ENCODE results near the gene TTC39C.

GRCh38 chr18:24121625-24122024, 107.1 kb downstream of the TTC39C start:
- TF ChIP-seq CTCF (IDR thresholded peaks at IDR 0.05 in 8 of 11, conservative IDR thresholded peaks at IDR 0.05 in 3 of 11) (no peak), POLR2A (IDR thresholded peaks at IDR 0.05) (no peak), POLR2AphosphoS5 (IDR thresholded peaks at IDR 0.05) (no peak)
